Activated CD4-positive, alpha-beta T cell treated with anti-CD3 and anti-CD28 coated beads for 24 hours (primary cell): ENCODE results near the gene COL10A1.
"Not testable (repeated sequence)": the region's sequence is repeated elsewhere in the genome, so short reads cannot be mapped to it uniquely, and the experiment has no call there.

Source experiments
- DNase-seq, 2 donors: peaks; one replicate each; pipeline ENCODE4 v3.0.0-alpha.2; 2020; ENCODE audit warnings: low read depth in 2 of 2

COL10A1 gene

GRCh38 chr6:116120430-116120829, 5.5 kb downstream of the COL10A1 start:
- DNase-seq: no peak

GRCh38 chr6:116118608-116119007, 7.3 kb downstream of the COL10A1 start:
- no peak for DNase-seq

GRCh38 chr6:116115781-116116180, 10.2 kb downstream of the COL10A1 start:
- DNase-seq: no peak

- no peak for DNase-seq
These were observed 12.5 kb downstream of the COL10A1 start for GRCh38 chr6:116113386-116113785.

GRCh38 chr6:116111552-116112528, 14.1 kb downstream of the COL10A1 start:
- no peak for DNase-seq

- no peak for DNase-seq
These were observed 17.1 kb downstream of the COL10A1 start for GRCh38 chr6:116108836-116109235.

- no peak for DNase-seq
These were observed 19.8 kb downstream of the COL10A1 start for GRCh38 chr6:116106146-116106545.

GRCh38 chr6:116105247-116105646, 20.7 kb downstream of the COL10A1 start:
- DNase-seq: no peak

GRCh38 chr6:116104636-116105035, 21.3 kb downstream of the COL10A1 start:
- DNase-seq: no peak

- no peak for DNase-seq
These were observed 23.1 kb downstream of the COL10A1 start for GRCh38 chr6:116102873-116103272.

GRCh38 chr6:116101790-116102189, 24.1 kb downstream of the COL10A1 start:
- DNase-seq: no peak

- peak; percentile 57 to 64 for DNase-seq
These were observed 24.6 kb downstream of the COL10A1 start for GRCh38 chr6:116101302-116101718.

- DNase-seq: peak; percentile 74 to 76
These were observed 25.3 kb downstream of the COL10A1 start, which contains the start of gene NT5DC1 for GRCh38 chr6:116100419-116101301. Gene NT5DC1 (plus strand): TSS chr6:116100853. CDS start chr6:116100931, 78 bp downstream.

- no peak for DNase-seq
These were observed 26.9 kb downstream of the COL10A1 start for GRCh38 chr6:116099036-116099435.

- DNase-seq: no peak
These were observed 28.7 kb downstream of the COL10A1 start for GRCh38 chr6:116096979-116097816.

- not testable (repeated sequence) for DNase-seq
These were observed 29.7 kb downstream of the COL10A1 start for GRCh38 chr6:116096048-116096759.

GRCh38 chr6:116094041-116094440, 31.9 kb downstream of the COL10A1 start:
- no peak for DNase-seq

- no peak for DNase-seq
These were observed 35.7 kb downstream of the COL10A1 start for GRCh38 chr6:116090251-116090650.

- DNase-seq: no peak
These were observed 37.0 kb downstream of the COL10A1 start for GRCh38 chr6:116088946-116089345.

- no peak for DNase-seq
These were observed 38.4 kb downstream of the COL10A1 start for GRCh38 chr6:116087437-116088027.
